Caki2 (cell line): ENCODE measurements around the gene PDZD8. TPM values are rescaled to one million over a fixed set of nuclear protein-coding genes. Genes with fewer than 3 reads are reported as not detected.
A peak's percentile ranks its signal among the peaks of the same experiment; 100 is the strongest.

Experiments used
- DNase-seq: peaks from one replicate; pipeline ENCODE4 v3.0.0-alpha.2; 2015; ENCODE audit warnings: low read depth
- in situ Hi-C: cut with HindIII; loops from 2 replicates; pipeline ENCODE4 v1.10.0; 2016; ENCODE audit warnings: low sequenced_read_pairs, low pct_unique_long_range_greater_than_20kb, mixed read lengths
- total RNA-seq: library from RNA; depleted of rRNA; stranded (reverse); fragments of >200 nt; shearing (Covaris generic); gene quantifications from 2 replicates; pipeline ENCODE4 v1.2.3, GENCODE V29; 2014; ENCODE audit warnings: low replicate concordance

The PDZD8 gene
- total RNA-seq, 1 experiment from 2014 or later: 31.6 TPM

DNA sequence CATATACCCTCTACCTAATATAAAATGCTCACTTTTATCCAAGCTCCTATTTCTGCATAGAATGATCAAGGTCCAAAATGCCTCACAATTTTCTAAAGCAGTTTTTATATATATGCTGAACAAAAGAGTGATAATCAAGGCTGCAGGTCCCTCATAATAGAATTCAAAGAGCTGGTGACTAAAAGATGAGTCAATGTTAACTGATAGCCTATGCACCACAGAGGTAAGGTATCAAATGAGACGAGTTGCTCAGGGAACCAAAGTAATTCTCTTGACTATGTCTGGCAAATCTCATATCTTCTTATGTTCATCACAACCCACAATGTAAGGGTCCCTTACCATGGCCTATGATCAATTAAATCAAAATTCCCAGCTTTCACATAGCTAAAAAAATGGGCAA, 15.2 kb downstream of the PDZD8 start:
- DNase-seq: peak; percentile 43
- in situ Hi-C loops: no loop called here

DNA sequence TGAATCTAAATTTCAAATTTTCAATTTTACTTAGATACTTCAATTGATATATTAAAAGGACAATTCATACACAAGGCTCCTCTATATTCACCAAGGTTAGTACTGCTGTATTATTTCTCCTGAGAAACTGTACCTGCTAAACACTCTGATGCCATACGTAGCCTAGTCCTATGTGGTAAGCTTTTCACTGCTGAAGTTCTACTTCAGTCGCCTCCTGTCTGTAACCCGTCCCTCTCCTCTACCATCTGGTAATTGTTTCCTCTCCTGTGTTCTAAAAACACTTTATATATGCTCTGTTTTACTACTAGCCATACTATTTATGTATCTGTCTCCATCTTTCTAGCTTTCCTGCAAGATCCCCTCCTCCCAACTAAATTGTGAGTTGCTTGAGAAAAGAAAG, 20.2 kb downstream of the PDZD8 start:
- no peak for DNase-seq
- in situ Hi-C loops: no loop called here

DNA sequence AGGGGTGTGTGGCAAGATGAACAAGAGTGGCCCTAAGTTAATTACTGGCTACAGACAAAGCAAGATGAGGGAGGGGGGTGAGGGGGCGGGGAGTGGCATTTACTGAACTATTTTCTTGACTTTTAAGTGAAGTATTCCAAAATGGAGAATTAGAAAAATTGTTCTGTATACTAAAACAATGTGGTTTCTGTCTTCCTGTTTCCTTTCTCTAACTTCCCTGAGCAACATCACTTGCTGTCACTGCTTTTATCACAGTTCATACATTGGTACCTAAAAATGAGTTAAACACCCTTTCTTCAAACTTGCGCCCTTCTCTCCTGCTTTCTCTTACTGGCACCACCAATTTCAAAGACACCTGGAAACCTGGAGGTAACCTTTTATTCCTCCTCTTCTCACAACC, 21.6 kb downstream of the PDZD8 start:
- in situ Hi-C loops: no loop called here
- no peak for DNase-seq

DNA sequence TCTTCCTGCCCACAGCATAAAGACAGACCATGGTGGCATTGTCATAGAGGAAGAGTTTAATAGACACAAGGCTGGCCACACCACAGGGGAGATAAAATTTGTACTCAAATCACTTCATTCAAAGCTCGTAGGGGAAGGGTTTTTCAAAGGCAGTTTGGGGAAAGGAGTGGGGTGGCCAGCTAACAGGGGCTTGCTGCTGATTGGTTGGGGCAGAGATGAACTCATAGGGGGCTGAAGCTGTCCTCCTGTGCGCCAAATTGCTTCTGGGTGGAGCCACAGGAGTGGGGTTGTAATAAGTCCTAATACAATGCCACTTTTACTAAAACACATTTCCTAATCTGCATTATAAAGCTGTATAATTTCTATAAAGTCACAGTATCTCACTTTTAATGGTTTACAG, 22.5 kb downstream of the PDZD8 start:
- in situ Hi-C loops: no loop called here

DNA sequence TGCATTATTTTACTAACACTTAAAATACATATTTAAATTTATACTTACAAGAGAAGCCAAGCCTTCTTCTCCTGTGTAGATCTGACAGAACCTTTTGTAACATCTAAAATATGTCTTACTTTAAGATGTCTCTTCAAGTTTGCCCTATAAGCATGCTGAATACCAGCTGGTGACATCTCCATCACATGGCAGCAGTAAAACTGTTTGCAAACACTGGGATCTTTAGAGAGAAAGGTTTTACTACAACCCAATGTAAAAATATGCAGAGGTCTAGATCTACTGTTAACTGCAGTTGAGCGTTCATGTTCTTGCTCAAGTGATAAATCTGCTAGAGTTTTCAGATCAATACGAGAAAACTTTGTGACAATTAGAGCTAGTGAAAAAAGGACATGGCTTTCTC, 23.2 kb downstream of the PDZD8 start:
- no peak for DNase-seq
- in situ Hi-C loops: no loop called here

More for the DNA sequence above, 22.5 kb downstream of the PDZD8 start:
- no peak for DNase-seq

DNA sequence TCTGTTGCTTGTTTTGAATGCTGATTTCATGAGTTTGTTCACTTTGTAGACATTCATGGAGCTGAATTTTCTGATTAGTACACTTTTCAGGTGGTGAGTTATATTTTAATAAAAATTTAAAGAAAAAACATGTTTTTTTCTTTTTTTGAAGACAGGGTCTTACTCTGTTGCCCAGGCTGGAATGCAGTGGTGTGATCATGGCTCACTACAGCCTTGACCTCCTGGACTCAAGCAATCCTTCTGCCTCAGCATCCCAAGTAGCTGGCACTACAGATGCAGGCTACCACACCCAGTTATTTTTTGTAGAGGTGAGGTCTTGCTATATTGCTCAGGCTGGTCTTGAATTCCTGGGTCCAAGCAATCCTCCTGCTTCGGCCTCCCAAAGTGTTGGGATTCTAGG, 23.7 kb downstream of the PDZD8 start:
- no peak for DNase-seq
- in situ Hi-C loops: no loop called here

DNA sequence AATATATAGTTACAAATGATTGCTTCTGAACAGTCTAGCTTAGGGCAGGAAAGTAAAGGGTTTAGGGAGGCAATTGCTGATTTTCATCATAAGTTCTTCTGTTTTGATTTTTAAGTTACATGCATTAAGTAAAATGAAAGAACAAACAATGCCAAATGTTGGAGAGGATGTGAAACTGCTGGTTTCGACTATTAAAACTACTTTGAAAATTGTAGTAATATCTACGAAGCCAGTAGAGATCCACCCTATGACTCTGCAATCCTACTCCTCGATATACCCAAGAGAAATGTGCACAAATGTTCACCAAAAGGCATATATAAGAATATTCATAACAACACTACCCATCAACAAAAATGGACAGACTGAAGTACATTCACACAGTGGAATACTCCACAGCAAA, 24.3 kb downstream of the PDZD8 start:
- in situ Hi-C loops: no loop called here
- DNase-seq: no peak

DNA sequence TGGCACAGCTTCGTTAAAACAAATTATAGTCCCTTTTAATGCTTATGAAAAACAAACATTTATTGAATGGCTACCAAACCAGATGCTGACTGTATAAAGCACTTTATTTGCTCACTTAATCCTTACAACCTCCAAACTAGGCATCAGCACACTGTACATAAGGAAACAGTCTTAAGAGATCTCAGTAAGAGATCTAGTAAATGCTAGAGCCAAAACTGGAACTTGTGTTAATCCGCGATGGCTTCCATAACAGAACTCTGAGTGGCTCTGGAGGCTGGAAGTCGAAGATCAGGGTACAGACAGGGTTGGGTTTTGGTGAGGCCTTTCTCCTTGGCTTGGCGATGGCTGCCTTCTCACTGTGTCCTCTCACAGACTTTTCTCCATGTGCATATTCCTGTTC, 27.0 kb downstream of the PDZD8 start:
- in situ Hi-C loops: no loop called here
- no peak for DNase-seq

DNA sequence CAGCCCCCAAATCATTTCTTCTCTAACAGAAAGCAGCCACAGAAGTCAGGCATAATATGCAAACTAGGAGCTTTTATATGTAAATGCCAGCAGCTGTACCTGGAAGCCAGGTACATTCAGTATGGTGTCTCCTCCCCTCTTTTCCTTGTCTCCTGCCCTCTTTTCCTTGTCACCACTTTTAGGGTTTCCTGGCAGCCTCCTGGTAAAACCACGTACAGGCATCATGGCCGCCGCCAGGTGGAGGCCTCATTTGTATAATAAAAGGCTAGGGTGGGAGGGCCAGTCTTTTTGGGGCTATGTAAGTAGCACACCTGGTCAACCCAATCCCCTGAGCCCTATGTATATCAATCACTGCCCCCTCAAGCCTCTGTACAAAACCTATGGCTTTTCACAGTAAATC, 28.7 kb downstream of the PDZD8 start:
- in situ Hi-C loops: no loop called here
- no peak for DNase-seq

DNA sequence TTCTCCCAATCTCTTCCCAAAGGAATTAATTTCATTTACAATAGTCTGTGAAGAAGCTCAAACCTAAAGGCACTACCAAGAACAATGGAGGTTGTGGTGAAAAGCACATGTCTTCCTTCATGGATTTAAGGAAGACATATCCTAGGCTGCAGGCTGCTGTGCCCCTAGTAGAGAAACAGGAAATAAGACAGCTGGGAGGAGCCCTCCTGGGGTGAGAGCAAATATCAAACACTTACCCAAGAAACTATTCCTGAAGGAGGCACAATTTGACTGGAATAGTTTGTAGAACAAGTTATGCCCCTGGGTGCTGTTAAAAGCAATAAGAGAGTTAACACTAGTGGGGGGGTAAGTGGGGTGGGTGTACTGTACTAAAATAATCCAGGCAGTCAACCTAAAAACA, 30.1 kb downstream of the PDZD8 start:
- DNase-seq: no peak
- in situ Hi-C loops: no loop called here

DNA sequence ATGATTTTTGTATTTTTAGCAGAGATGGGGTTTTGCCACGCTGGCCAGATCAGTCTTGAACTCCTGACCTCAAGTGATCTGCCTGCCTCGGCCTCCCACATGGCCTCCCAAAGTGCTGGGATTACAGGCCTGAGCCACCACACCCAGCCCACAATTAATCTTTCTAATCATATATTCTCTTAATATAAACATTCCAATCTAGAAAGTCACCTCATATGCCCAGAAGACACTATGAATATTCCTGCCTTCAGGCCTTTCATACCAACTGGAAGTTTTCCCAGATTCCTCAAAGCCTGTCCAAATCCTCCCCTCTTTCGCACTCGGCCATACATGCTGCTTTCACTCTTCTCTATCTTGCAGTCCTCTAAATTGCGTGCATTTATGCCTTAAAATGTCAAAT, 32.6 kb downstream of the PDZD8 start:
- DNase-seq: peak; percentile 77
- in situ Hi-C loops: no loop called here

DNA sequence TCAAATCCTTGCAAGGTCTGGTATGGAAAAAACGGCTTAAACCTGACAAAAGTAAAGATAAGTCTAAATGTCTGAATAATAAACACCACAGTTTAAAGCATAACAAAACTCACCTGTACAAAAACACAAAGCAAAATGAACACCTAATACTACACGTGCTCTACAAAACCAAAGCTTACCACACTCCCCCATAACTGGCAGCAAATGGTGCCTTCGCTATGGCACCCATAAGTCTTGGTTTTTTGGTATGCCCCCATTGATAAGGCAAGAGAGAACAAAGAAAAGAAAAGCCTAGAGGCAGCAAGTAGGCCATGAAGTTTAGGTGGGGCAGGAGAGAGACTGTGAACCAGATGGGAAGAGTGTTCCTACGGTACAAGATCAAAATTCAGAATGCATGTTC, 34.2 kb downstream of the PDZD8 start:
- in situ Hi-C loops: no loop called here
- no peak for DNase-seq

DNA sequence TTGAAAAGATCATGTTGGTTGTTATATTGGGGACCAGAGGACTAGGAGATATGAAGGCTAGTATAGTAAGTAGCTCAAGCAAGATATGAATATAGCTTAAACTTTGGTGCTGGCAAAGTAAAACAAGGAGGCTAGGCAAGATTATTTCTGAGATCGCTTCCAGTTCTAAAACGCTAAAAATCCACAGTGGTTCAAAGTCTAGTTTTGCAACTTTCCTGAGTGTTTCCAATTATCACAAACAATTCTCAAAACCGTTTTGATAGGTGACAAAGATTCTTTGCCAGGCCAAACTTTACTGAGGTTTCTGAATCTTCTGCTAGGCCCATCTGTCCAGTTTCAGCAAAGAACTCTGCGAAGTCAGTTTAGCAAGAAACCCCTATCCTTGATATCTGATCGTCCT, 35.3 kb downstream of the PDZD8 start:
- no peak for DNase-seq
- in situ Hi-C loops: no loop called here

DNA sequence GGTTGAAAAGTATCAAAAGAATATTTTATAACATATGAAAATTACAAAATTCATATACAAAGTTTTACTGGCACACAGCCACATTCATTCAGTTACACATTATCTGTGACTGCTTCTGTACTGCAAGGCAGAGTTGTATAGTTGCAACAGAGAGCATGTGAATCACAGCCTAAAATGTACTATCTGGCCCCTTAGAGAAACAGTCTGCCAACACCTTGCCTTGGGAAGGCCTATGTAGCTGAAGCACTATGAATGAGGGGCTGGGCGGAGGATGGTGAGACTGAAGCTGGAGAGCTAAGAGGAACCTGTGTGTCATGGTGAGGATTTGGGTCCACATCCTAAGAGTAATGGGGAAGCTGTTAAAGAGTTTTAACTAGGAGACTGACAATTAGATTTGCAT, 35.7 kb downstream of the PDZD8 start:
- in situ Hi-C loops: no loop called here
- DNase-seq: no peak

DNA sequence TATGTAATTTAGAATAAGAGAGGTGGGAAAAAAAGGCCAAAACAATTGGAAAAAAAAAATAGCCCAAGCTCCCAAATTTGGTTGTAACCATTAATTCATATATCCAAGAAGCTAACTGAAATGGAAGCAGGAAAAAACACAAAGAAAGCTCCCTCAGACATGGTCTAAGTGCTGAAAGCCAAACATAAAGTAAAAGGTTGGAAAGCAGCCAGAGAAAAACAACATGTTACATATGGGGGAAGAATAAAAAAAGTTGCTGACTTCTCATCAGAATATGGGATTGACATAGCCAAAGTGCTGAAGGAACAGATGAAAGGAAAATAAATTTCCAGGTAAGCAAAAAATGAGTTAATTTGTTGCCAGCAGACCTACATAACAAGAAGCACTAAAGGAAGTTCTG, 40.3 kb downstream of the PDZD8 start:
- in situ Hi-C loops: no loop called here
- DNase-seq: no peak

DNA sequence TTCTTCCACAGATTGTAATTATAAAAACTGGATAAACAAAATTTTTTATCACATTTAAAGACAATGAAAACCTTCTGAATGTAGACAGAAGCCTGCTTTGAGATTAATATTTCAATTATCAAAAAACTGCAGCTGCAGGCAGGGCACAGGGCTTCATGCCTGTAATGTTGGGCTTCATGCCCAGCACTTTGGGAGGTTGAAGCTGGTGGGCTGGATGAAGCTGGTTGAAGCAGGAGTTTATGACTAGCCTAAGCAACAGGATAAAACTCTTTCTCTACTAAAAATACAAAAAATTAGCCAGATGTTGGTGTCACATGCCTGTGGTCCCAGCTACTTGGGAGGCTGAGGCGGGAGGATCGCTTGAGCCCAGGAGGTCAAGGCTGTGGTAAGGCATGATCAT, 41.2 kb downstream of the PDZD8 start:
- DNase-seq: no peak
- in situ Hi-C loops: no loop called here

DNA sequence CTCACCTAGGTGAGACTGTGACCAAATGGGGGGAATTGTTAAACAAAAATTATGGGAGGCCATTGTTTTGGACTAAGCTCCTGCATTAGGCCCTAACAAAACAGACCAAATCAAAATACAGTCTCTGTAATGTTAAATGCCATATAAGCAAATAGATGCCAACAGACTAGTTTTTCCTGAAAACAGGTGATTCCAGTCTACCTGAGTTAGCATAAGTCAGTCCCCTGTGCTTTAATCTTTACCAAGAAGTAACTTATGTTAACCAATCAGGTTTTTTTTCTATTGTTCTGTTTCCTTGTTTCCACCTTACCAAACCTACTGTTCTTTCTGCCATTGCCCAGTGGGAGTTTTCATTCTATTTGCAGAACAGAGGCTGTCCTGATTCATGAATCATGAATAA, 48.0 kb downstream of the PDZD8 start:
- no peak for DNase-seq
- in situ Hi-C loops: no loop called here

DNA sequence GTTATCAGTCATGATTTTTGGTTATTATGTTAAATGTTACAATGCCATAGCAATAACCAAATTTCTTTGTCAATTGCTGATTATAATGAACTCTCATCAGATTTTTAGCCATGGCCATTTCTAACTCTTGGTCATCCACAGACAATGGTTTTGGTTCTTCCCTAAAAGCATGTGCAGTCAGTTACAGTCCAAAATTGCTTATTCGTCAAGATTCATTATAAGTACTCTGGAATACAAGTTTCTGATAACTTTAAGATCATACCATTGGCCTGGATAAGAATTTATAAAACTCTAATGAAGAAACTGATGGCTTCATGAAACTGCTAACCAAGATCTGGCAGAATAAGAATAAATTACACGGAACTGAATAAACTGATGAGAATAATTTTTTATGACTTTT, 50.9 kb downstream of the PDZD8 start:
- in situ Hi-C loops: no loop called here

DNA sequence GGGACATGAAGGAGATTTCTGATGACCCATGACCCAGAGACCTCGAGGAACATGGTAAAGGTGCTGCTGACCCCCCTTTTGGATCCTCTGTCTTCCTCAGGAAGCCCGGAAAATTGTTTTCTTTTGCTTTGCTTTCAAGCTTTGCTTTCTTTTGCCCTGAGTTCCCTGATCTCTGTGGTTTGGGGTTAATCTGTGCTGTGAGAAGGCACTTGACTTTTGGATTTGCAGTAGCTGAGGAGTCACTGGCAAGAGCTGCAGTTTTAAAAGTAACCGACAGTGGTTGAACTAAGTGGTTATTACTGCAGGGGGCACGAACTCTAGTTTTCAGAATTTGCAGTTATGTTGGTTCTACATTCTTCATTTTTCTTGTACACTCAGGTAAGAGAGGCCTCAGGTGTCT, 53.0 kb downstream of the PDZD8 start:
- in situ Hi-C loops: no loop called here
- DNase-seq: no peak

More for the DNA sequence above, 50.9 kb downstream of the PDZD8 start:
- DNase-seq: no peak

DNA sequence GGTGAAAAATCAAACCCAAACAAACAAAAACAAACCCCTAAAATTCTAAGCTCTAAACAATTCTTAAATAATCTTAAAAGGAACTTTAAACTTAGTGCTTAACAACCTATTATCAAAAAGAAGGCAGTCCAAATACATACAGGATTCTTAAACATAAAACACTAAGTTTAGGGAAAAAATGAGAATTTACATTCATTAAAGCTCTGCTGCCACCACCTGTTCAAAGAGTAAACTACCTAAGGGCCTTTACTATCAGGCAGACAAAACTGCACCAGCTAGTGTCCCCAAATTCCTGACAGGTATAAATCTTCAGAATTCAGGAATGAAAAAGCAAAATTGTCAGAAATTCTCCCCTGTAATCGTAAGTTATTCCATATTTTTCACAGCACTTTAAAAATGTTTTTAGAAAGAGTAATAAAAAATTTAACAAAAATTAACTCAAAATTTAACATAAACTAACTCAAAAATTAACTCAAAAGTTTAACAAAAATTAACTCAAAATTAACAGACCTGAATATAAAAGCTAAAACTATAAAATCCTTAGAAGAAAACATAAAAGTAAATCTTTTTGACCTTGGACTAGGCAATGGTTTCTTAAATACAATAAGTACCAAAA, 55.1 kb downstream of the PDZD8 start:
- in situ Hi-C loops: no loop called here
- DNase-seq: no peak

DNA sequence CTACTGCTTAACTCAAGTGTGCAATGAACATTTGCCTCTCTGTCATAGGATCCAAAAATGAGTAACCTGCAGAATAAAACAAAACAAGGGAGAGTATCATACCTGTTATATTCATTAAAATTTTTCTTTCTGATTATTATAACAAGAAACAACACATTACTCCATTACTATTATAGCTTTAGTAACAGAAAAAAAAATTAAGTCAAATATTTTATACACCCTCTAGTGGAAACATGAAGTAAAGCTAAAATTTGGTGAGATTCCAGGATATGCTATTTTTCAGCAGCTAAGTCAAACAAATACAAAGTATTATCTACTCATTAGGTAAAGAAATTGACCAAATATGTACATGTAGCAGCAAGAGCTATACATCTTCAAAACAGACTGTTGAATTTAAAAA, 56.3 kb downstream of the PDZD8 start:
- peak; percentile 20 for DNase-seq
- in situ Hi-C loops: no loop called here
